Astrocyte (in vitro differentiated cells and primary cell): ENCODE results near the gene IRF9. TPM values are rescaled to one million over a fixed set of nuclear protein-coding genes. Genes with fewer than 3 reads are reported as not detected.

Source experiments
- DNase-seq: peaks from one replicate; pipeline ENCODE4 v3.0.0-alpha.2; 2010; ENCODE audit warnings: low read depth
- FAIRE-seq: peaks from 2 replicates; lab custom pipeline; 2011; peaks lifted over from hg19 to GRCh38; lab: Jason Lieb, UNC
- H2AFZ ChIP-seq: 2 replicates; pipeline ENCODE4 v1.6.0; 2012; ENCODE audit warnings: low read depth, low read length, inconsistent platforms
- H3K27ac ChIP-seq: 2 replicates; pipeline ENCODE4 v1.5.1; 2011; ENCODE audit warnings: low read depth, low read length, inconsistent platforms
- H3K27me3 ChIP-seq: 2 replicates; pipeline ENCODE4 v1.6.0; 2011; ENCODE audit warnings: low read length, inconsistent platforms; ENCODE audit not compliant: insufficient read depth
- H3K36me3 ChIP-seq: 2 replicates; pipeline ENCODE4 v1.5.1; 2011; ENCODE audit warnings: low read length, inconsistent platforms; ENCODE audit not compliant: insufficient read depth
- H3K4me1 ChIP-seq: 2 replicates; pipeline ENCODE4 v1.5.1; 2011; ENCODE audit warnings: low read length, inconsistent platforms; ENCODE audit not compliant: insufficient read depth
- H3K4me2 ChIP-seq: 2 replicates; pipeline ENCODE4 v1.6.0; 2012; ENCODE audit warnings: low read length, inconsistent platforms
- H3K4me3 ChIP-seq: 2 replicates; pipeline ENCODE4 v1.5.1; 2011; ENCODE audit warnings: low read depth, mild to moderate bottlenecking, low read length, inconsistent platforms; ENCODE audit not compliant: insufficient read depth
- H3K79me2 ChIP-seq: 2 replicates; pipeline ENCODE4 v1.6.0; 2012; ENCODE audit warnings: mild to moderate bottlenecking, low read length, inconsistent platforms; ENCODE audit not compliant: insufficient read depth
- H3K9ac ChIP-seq: 2 replicates; pipeline ENCODE4 v1.6.0; 2012; ENCODE audit warnings: mild to moderate bottlenecking, low read length, inconsistent platforms
- H3K9me3 ChIP-seq: 2 replicates; pipeline ENCODE4 v1.5.1; 2012; ENCODE audit warnings: low read depth, mild to moderate bottlenecking, low read length, inconsistent platforms; ENCODE audit not compliant: insufficient read depth
- H4K20me1 ChIP-seq: 2 replicates; pipeline ENCODE4 v1.6.0; 2012; ENCODE audit warnings: low read length, inconsistent platforms; ENCODE audit not compliant: insufficient read depth
- H3K27ac Mint-ChIP-seq: one replicate; pipeline ENCODE4 v1.8.0; 2021; ENCODE audit warnings: mild to moderate bottlenecking, mixed read lengths; ENCODE audit not compliant: unreplicated experiment
- H3K27me3 Mint-ChIP-seq: one replicate; pipeline ENCODE4 v1.8.0; 2021; ENCODE audit warnings: low read depth, mixed read lengths; ENCODE audit not compliant: unreplicated experiment
- H3K36me3 Mint-ChIP-seq: one replicate; pipeline ENCODE4 v1.8.0; 2021; ENCODE audit warnings: low read depth, mixed read lengths; ENCODE audit not compliant: unreplicated experiment
- H3K4me1 Mint-ChIP-seq: one replicate; pipeline ENCODE4 v1.8.0; 2021; ENCODE audit warnings: low read depth, mixed read lengths; ENCODE audit not compliant: unreplicated experiment
- H3K4me3 Mint-ChIP-seq: one replicate; pipeline ENCODE4 v1.8.0; 2021; ENCODE audit warnings: mild to moderate bottlenecking, moderate library complexity, mixed read lengths; ENCODE audit not compliant: unreplicated experiment
- H3K9me3 Mint-ChIP-seq: one replicate; pipeline ENCODE4 v1.8.0; 2021; ENCODE audit warnings: mild to moderate bottlenecking, mixed read lengths; ENCODE audit not compliant: unreplicated experiment
- EZH2 ChIP-seq: IDR thresholded peaks from 2 replicates; pipeline ENCODE4 v1.6.1; 2012; ENCODE audit warnings: mild to moderate bottlenecking, low read length, inconsistent platforms; ENCODE audit not compliant: insufficient read depth
- total RNA-seq: library from RNA; stranded (reverse); gene quantifications from 2 replicates; pipeline ENCODE4 v1.2.1, GENCODE V29; 2021
- TF ChIP-seq, protein P1 (sequence below): IDR thresholded peaks from 2 replicates; pipeline ENCODE4 v1.5.1; 2011; ENCODE audit warnings: low read depth, mild to moderate bottlenecking, inconsistent platforms, low read length, moderate library complexity; ENCODE audit not compliant: insufficient read depth

IRF9 gene
- total RNA-seq, 1 donor from 2014 or later, result 76.0 TPM

DNA sequence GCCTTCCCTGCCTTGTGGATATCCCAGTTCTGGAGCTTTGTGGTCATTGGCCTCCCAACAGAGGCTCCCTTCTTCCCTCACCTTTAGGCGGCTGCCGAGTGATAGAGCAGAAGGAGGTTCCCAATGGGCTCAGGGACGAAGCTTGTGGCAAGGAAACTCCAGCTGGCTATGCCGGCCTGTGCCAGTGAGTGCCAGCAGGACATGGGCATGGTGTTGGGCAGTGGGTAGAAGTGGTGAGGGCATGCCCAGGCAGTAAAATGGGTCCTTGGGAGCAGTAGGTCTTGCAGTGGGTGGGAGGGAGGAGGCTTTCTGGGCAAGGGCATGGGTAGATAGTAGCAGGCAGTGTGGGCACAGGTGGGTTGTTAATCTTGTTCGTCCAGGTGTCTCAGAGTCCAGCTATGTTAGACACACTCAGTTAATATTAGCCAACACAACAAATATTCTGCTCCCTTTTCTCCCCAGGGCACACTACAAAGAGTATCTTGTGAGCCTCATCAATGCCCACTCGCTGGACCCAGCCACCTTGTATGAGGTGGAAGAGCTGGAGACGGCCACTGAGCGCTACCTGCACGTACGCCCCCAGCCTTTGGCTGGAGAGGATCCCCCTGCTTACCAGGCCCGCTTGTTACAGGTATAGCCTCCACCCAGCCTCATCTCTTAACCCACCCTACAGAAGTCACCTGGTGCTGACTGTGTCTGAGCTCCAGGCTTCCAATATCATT is 1.1 kb upstream of the IRF9 start:
- no peak for TF ChIP-seq EZH2
- TF ChIP-seq, protein P1, sequence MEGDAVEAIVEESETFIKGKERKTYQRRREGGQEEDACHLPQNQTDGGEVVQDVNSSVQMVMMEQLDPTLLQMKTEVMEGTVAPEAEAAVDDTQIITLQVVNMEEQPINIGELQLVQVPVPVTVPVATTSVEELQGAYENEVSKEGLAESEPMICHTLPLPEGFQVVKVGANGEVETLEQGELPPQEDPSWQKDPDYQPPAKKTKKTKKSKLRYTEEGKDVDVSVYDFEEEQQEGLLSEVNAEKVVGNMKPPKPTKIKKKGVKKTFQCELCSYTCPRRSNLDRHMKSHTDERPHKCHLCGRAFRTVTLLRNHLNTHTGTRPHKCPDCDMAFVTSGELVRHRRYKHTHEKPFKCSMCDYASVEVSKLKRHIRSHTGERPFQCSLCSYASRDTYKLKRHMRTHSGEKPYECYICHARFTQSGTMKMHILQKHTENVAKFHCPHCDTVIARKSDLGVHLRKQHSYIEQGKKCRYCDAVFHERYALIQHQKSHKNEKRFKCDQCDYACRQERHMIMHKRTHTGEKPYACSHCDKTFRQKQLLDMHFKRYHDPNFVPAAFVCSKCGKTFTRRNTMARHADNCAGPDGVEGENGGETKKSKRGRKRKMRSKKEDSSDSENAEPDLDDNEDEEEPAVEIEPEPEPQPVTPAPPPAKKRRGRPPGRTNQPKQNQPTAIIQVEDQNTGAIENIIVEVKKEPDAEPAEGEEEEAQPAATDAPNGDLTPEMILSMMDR, result no peak
- peaks cover 42% of the 10 kb centered on the region for H3K36me3 Mint-ChIP-seq
- Histone ChIP-seq H2AFZ (no peak overlapping the region), H3K9ac (no peak overlapping the region), H4K20me1 (peaks cover 21% of the 10 kb centered on the region), H3K27me3 (no peaks in the 10 kb centered on the region), H3K4me3 (no peak overlapping the region), H3K9me3 (no peaks in the 10 kb centered on the region), H3K36me3 (peaks cover 36% of the 10 kb centered on the region), H3K79me2 (peaks cover 12% of the 10 kb centered on the region), H3K27ac (no peak overlapping the region), H3K4me1 (peaks cover 12% of the 10 kb centered on the region), H3K4me2 (no peak overlapping the region)
- H3K9me3 Mint-ChIP-seq, result no peaks in the 10 kb centered on the region
- FAIRE-seq (no peak), DNase-seq (no peak)
- H3K27me3 Mint-ChIP-seq, result no peaks in the 10 kb centered on the region
- peak overlapping the region; percentile 53 for H3K27ac Mint-ChIP-seq
- H3K4me1 Mint-ChIP-seq, result peaks cover 20% of the 10 kb centered on the region
- no peak overlapping the region for H3K4me3 Mint-ChIP-seq

GRCh38 chr14:24160499-24160849 is 591 bp upstream of the IRF9 start:
- H3K79me2 ChIP-seq, result peaks cover 12% of the 10 kb centered on the region
- Mint-ChIP-seq H3K9me3 (no peaks in the 10 kb centered on the region), H3K4me3 (no peak overlapping the region), H3K4me1 (peaks cover 20% of the 10 kb centered on the region), H3K27ac (peak overlapping the region; percentile 99), H3K36me3 (peaks cover 43% of the 10 kb centered on the region), H3K27me3 (no peaks in the 10 kb centered on the region)
- TF ChIP-seq, protein P1, result no peak
- TF ChIP-seq EZH2, result no peak
- H3K9ac ChIP-seq, result no peak overlapping the region
- no peak overlapping the region for H2AFZ ChIP-seq
- peaks cover 36% of the 10 kb centered on the region for H3K36me3 ChIP-seq
- DNase-seq (no peak), FAIRE-seq (no peak)
- H3K4me2 ChIP-seq, result peak overlapping the region; percentile 94
- peaks cover 26% of the 10 kb centered on the region for H4K20me1 ChIP-seq
- peak overlapping the region; percentile 23 for H3K27ac ChIP-seq
- no peak overlapping the region for H3K4me3 ChIP-seq
- H3K4me1 ChIP-seq, result peaks cover 12% of the 10 kb centered on the region
- no peaks in the 10 kb centered on the region for H3K27me3 ChIP-seq
- no peaks in the 10 kb centered on the region for H3K9me3 ChIP-seq

DNA sequence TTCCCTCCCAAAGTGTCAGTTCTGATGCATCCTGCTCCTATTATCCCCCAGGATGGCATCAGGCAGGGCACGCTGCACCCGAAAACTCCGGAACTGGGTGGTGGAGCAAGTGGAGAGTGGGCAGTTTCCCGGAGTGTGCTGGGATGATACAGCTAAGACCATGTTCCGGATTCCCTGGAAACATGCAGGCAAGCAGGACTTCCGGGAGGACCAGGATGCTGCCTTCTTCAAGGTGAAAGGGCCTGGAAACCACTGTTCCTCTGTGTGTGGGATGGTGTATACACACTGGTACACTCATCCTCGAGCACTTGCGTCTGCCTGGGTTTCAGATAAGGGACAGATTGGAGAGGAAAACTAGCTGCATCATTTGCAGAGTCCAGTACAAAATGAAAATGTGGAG is 1.0 kb downstream of the IRF9 start:
- H3K9ac ChIP-seq, result peak overlapping the region; percentile 90
- no peaks in the 10 kb centered on the region for H3K9me3 Mint-ChIP-seq
- no peaks in the 10 kb centered on the region for H3K27me3 Mint-ChIP-seq
- TF ChIP-seq, protein P1, result no peak
- no peak for TF ChIP-seq EZH2
- H3K27me3 ChIP-seq, result no peaks in the 10 kb centered on the region
- H3K36me3 ChIP-seq, result peaks cover 30% of the 10 kb centered on the region
- peaks cover 41% of the 10 kb centered on the region for H3K36me3 Mint-ChIP-seq
- H4K20me1 ChIP-seq, result peaks cover 30% of the 10 kb centered on the region
- H3K4me1 ChIP-seq, result peaks cover 12% of the 10 kb centered on the region
- peak overlapping the region; percentile 74 for H3K4me3 ChIP-seq
- H3K79me2 ChIP-seq, result peaks cover 12% of the 10 kb centered on the region
- peak overlapping the region; percentile 86 for H3K27ac ChIP-seq
- H3K4me2 ChIP-seq, result peak overlapping the region; percentile 94
- peak overlapping the region; percentile 99 for H3K27ac Mint-ChIP-seq
- FAIRE-seq, result no peak
- DNase-seq, result peak; percentile 26
- H3K4me1 Mint-ChIP-seq, result peaks cover 20% of the 10 kb centered on the region
- H3K4me3 Mint-ChIP-seq, result peak overlapping the region; percentile 93
- H2AFZ ChIP-seq, result no peak overlapping the region
- H3K9me3 ChIP-seq, result no peaks in the 10 kb centered on the region
